Effector memory CD4-positive, alpha-beta T cell (primary cell): ENCODE results near the gene P2RX1.

ENCODE experiments used
- DNase-seq, 3 donors: peaks; one replicate each; pipeline ENCODE4 v3.0.0-alpha.2; 2020
- H3K27ac ChIP-seq: 2 replicates; pipeline ENCODE4 v1.7.0; 2013; ENCODE audit warnings: mild to moderate bottlenecking, low read length, moderate library complexity; ENCODE audit not compliant: insufficient read depth, poor library complexity, severe bottlenecking
- H3K27me3 ChIP-seq: replicated peaks from 2 replicates; pipeline ENCODE4 v1.7.0; 2013; ENCODE audit warnings: mild to moderate bottlenecking, low read length; ENCODE audit not compliant: insufficient read depth, control insufficient read depth, poor library complexity, severe bottlenecking
- H3K36me3 ChIP-seq: 2 replicates; pipeline ENCODE4 v1.7.0; 2013; ENCODE audit warnings: mild to moderate bottlenecking, low read length, moderate library complexity; ENCODE audit not compliant: control insufficient read depth, insufficient read depth
- H3K4me1 ChIP-seq: 2 replicates; pipeline ENCODE4 v1.7.0; 2013; ENCODE audit warnings: low read length, mild to moderate bottlenecking; ENCODE audit not compliant: control insufficient read depth, insufficient read depth, poor library complexity, severe bottlenecking
- H3K4me3 ChIP-seq: 2 replicates; pipeline ENCODE4 v1.7.0; 2013; ENCODE audit warnings: low read length, low read depth, mild to moderate bottlenecking; ENCODE audit not compliant: insufficient read depth, poor library complexity, severe bottlenecking
- H3K9me3 ChIP-seq: 2 replicates; pipeline ENCODE4 v1.7.0; 2013; ENCODE audit warnings: mild to moderate bottlenecking, low read length, moderate library complexity; ENCODE audit not compliant: control insufficient read depth

Gene P2RX1

GRCh38 chr17:3894911-3895343 is 21.3 kb downstream of the P2RX1 start:
- peaks cover 22% of the 10 kb centered on the region for H3K4me1 ChIP-seq
- no peak overlapping the region for H3K27ac ChIP-seq

GRCh38 chr17:3894188-3894587 is 22.1 kb downstream of the P2RX1 start:
- Histone ChIP-seq H3K27ac (no peak overlapping the region), H3K9me3 (no peaks in the 10 kb centered on the region), H3K4me3 (no peak overlapping the region), H3K27me3 (no peaks in the 10 kb centered on the region), H3K4me1 (peaks cover 22% of the 10 kb centered on the region), H3K36me3 (no peaks in the 10 kb centered on the region)
- DNase-seq: no peak

More at GRCh38 chr17:3894911-3895343, 21.3 kb downstream of the P2RX1 start:
- H3K36me3 ChIP-seq: no peaks in the 10 kb centered on the region
- H3K27me3 ChIP-seq: no peaks in the 10 kb centered on the region
- no peak for DNase-seq
- H3K9me3 ChIP-seq: no peaks in the 10 kb centered on the region
- no peak overlapping the region for H3K4me3 ChIP-seq

- Histone ChIP-seq H3K4me1 (peaks cover 22% of the 10 kb centered on the region), H3K27me3 (no peaks in the 10 kb centered on the region), H3K4me3 (peak overlapping the region; percentile 65), H3K27ac (peak overlapping the region; percentile 68), H3K36me3 (no peaks in the 10 kb centered on the region), H3K9me3 (no peaks in the 10 kb centered on the region)
- no peak for DNase-seq
These were observed 22.5 kb downstream of the P2RX1 start for GRCh38 chr17:3893720-3894116.

- H3K36me3 ChIP-seq: no peaks in the 10 kb centered on the region
- H3K27ac ChIP-seq: peak within 1 kb of the TSS; percentile 68
- DNase-seq: peak; percentile 78 to 84 (median 80)
- H3K9me3 ChIP-seq: no peaks in the 10 kb centered on the region
- no peaks in the 10 kb centered on the region for H3K27me3 ChIP-seq
- peak within 1 kb of the TSS; percentile 65 for H3K4me3 ChIP-seq
- peaks cover 22% of the 10 kb centered on the region for H3K4me1 ChIP-seq
These were observed 23.1 kb downstream of the P2RX1 start, which contains the start of gene CAMKK1 for GRCh38 chr17:3893003-3893719. TSS of gene CAMKK1 (minus strand) at chr17:3893053. CDS start at chr17:3885687, 7,366 bp downstream.

- peak; percentile 77 to 81 (median 78) for DNase-seq
- Histone ChIP-seq H3K27me3 (no peaks in the 10 kb centered on the region), H3K27ac (peak overlapping the region; percentile 37), H3K4me1 (peaks cover 30% of the 10 kb centered on the region), H3K36me3 (no peaks in the 10 kb centered on the region), H3K4me3 (peak overlapping the region; percentile 51), H3K9me3 (no peaks in the 10 kb centered on the region)
These were observed 23.9 kb downstream of the P2RX1 start for GRCh38 chr17:3892095-3892998.

- Histone ChIP-seq H3K9me3 (no peaks in the 10 kb centered on the region), H3K4me3 (peak overlapping the region; percentile 51), H3K27me3 (no peaks in the 10 kb centered on the region), H3K36me3 (no peaks in the 10 kb centered on the region), H3K4me1 (peaks cover 37% of the 10 kb centered on the region), H3K27ac (peak overlapping the region; percentile 37)
- no peak for DNase-seq
These were observed 24.6 kb downstream of the P2RX1 start for GRCh38 chr17:3891626-3892094.

GRCh38 chr17:3890878-3891219 is 25.4 kb downstream of the P2RX1 start:
- no peak for DNase-seq
- H3K9me3 ChIP-seq: no peaks in the 10 kb centered on the region
- no peak overlapping the region for H3K27ac ChIP-seq
- no peaks in the 10 kb centered on the region for H3K27me3 ChIP-seq
- no peak overlapping the region for H3K4me3 ChIP-seq
- no peaks in the 10 kb centered on the region for H3K36me3 ChIP-seq
- peaks cover 42% of the 10 kb centered on the region for H3K4me1 ChIP-seq

GRCh38 chr17:3890082-3890877 is 26.0 kb downstream of the P2RX1 start:
- Histone ChIP-seq H3K36me3 (no peaks in the 10 kb centered on the region), H3K9me3 (no peaks in the 10 kb centered on the region), H3K4me1 (peaks cover 42% of the 10 kb centered on the region), H3K27me3 (no peaks in the 10 kb centered on the region), H3K4me3 (no peak overlapping the region), H3K27ac (no peak overlapping the region)
- no peak for DNase-seq

- no peak overlapping the region for H3K4me3 ChIP-seq
- no peak overlapping the region for H3K27ac ChIP-seq
- peaks cover 42% of the 10 kb centered on the region for H3K4me1 ChIP-seq
These were observed 26.8 kb downstream of the P2RX1 start for GRCh38 chr17:3889325-3890012.

More at GRCh38 chr17:3889325-3890012, 26.8 kb downstream of the P2RX1 start:
- Histone ChIP-seq H3K9me3 (no peaks in the 10 kb centered on the region), H3K36me3 (no peaks in the 10 kb centered on the region), H3K27me3 (no peaks in the 10 kb centered on the region)
- DNase-seq: no peak
